Stimulated activated CD4-positive, alpha-beta T cell treated with anti-CD3 and anti-CD28 coated beads, Interleukin-1b, Interleukin-23, amount 100 ng/mL, for 4 hours (primary cell): Measurements from ENCODE around the gene ZNF195.
"Not testable (repeated sequence)": the region's sequence is repeated elsewhere in the genome, so short reads cannot be mapped to it uniquely, and the experiment has no call there.

Experiments
- DNase-seq, 2 donors: peaks; one replicate each; pipeline ENCODE4 v3.0.0-alpha.2; 2020; ENCODE audit warnings: low read depth in 2 of 2

Gene ZNF195

DNA sequence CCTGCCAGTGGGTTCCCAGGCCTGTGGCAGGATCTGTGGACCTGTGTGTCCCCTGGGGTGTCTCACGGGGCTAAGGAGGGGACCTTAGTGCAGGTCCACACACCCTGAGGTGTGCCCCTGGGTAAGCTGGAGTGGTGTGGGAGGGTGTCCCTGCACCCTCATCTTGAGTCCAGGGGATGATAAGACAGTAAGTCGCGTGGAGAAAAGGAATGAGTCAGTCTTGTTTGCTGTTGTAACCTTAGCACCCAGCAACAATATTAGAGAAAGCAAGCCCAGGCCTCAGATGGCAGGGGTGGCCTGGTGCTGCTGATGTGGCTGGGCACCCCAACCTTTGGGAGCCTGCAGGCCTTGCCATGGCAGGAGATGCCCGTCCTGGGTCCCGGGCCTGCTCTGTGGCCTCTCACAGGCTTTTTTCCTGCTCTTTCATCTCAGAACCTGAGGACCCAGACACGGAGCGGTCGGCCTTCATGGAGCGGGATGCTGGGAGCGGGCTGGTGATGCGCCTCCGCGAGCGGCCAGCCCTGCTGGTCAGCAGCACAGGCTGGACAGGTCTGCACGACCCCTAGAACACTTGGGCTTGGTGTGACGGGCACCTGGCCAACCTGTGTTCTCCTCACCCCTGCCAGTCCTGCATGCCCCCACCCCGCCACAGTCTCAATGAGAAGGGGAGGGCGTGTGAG lies 23.4 kb upstream of the ZNF195 start:
- not testable (repeated sequence) for DNase-seq

DNA sequence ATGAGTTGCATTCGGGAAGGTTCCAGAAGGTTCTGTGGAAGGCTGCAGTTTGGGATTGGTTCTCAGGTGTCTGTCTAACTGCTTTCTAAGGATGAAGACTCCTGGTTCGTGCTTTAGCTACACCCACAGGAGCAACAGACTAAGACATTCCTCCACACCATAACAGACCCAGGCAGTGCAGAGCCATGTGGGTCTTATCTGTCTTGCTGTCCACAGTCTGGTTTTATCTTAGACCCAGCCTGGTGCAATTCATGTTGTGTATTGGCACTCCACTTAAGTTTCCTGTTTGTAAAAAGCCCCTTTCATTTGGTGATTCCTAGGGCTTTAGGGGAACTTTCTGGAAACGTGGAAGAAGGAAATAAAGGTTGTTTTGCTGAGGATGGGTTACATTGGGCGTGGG lies 22.1 kb upstream of the ZNF195 start:
- DNase-seq, result not testable (repeated sequence)

DNA sequence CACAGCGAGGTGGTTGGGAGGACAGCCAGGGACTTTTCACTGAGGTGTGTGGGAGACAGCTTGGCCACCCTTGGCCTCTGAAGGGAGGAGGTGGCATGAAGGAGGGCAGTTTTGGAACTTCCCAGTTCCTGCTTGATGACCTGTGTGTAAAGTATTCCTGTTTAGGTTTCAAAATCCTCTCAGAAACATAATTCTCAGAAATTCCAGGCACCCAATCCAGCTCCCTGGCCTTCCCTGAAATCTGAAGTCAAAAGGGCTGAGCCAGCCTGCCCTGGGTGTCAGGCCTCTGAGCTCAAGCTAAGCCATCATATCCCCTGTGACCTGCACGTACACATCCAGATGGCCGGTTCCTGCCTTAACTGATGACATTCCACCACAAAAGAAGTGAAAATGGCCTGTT lies 19.6 kb upstream of the ZNF195 start:
- not testable (repeated sequence) for DNase-seq

DNA sequence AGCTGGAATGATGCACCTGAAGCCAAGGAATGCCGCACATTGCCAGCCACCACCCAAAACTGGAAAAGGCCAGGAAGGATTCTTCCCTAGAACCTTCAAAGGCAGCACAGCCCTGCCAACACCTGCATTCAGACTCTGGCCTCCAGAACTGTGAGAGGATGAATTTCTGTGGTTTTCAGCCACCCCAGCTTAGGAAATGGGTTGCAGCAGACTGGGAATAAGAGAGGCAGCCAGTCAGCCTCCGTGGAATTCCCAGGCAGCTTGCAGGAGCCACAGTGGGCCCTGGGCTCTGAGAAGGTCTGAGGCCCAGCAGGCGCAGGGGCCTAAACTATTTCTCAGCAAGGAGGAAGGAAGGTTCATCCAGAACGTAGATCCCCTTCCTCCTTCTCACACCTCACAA lies 19.2 kb upstream of the ZNF195 start:
- not testable (repeated sequence) for DNase-seq

DNA sequence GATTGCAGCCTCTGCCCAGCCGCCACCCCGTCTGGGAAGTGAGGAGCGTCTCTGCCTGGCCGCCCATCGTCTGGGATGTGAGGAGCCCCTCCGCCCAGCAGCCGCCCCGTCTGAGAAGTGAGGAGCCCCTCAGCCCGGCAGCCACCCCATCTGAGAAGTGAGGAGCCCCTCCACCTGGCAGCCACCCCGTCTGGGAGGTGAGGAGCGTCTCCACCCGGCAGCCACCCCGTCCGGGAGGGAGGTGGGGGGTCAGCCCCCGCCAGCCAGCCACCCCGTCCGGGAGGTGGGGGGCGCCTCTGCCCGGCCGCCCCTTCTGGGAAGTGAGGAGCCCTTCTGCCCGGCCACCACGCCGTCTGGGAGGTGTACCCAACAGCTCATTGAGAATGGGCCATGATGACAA lies 18.3 kb upstream of the ZNF195 start:
- DNase-seq, result not testable (repeated sequence)

DNA sequence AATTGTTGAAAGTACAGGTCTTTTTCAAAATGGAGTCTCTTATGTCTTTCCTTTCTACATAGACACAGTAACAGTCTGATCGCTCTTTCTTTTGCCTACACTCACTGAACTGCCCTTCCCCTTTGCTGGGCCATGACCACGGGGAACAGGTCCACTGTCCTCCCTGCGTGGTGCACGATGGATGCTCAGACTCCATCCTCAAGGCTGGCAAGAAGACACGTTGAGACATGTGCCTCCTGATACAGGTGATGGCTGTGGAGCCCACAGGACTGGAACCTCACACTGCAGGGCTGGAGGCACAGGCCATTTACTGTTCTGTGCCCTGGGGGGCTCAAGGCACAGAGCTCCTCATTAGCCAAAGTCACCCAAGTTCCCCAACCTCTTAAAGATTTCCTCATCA lies 16.5 kb upstream of the ZNF195 start:
- not testable (repeated sequence) for DNase-seq

DNA sequence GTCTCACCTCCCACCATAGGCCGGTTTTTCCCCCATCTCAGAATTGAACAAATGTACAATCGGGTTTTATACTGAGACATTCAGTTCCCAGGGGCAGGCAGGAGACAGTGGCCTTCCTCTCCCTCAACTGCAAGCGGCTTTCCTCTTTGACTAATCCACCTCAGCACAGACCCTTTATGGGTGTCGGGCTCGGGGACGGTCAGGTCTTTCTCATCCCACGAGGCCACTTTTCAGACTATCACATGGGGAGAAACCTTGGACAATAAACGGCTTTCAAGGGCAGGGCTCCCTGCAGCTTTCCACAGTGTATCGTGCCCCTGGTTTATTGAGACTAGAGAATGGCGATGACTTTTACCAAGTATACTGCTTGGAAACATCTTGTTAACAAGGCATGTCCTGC lies 16.0 kb upstream of the ZNF195 start:
- not testable (repeated sequence) for DNase-seq

DNA sequence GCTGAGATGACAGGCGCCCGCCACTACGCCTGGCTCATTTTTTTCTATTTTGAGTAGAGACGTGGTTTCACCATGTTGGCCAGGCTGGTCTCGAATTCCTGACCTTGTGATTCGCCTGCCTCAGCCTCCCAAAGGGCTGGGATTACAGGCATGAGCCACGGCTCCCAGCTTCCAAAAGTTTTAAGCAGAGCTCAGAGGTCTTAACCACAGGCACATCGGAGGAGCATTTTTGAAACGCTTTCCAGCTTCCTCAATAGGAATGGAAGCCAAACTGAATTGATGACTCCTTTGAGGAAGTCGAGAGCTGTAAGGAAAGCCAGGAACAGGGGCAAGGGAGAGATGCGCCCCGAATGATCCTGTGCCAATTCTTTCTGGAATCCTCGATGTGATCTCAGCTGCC lies 14.5 kb upstream of the ZNF195 start:
- not testable (repeated sequence) for DNase-seq

DNA sequence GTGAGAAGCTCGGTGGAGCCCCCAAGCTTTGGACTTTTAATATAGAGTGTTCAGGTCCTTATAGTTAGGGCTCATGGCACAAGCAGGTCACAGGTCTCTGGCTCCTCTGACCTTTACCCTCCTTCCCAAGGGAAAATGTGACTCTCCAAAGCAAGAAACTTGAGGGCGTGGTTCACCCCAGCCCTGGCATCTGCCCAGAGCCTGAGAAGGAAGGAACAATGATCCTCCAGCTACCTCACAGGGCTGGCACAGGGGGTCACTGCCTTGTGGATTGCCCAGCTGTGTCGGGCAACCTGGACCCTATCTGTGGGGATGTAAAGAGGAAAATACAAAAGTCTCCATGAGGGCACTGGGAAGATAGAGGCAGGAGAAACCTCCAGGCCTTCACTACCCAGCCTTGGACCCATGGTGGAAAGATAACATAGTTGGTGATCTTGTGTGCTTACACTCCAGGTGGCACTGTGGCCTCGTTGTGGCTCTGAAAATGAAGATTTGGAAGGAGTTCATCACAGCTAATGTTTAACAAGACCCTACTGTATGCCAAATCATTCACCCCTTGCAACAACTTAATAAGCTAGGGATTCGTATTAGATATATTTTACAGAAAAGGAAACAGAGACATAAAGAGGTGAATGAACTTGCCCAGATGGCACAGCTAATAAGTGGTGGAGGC lies 3.8 kb upstream of the ZNF195 start:
- no peak for DNase-seq

DNA sequence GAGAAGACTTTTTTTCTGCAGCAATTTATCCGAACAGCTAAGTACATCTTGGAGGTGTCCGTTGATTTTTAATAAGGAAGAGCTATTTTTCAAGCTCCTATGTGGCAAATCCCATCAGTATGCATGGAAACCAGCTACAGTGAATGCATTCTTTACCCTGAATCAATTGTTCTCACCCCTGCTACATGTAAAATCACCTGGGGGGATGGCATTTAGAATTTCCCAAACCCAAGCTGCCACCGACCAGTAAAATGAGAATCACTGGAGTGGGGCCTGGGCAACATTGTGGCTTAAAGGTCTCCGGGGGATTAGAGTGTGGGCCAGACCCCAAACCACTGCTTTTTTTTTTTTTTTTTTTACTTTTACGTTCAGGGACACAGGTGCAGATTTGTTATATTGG lies 2.8 kb upstream of the ZNF195 start:
- no peak for DNase-seq

DNA sequence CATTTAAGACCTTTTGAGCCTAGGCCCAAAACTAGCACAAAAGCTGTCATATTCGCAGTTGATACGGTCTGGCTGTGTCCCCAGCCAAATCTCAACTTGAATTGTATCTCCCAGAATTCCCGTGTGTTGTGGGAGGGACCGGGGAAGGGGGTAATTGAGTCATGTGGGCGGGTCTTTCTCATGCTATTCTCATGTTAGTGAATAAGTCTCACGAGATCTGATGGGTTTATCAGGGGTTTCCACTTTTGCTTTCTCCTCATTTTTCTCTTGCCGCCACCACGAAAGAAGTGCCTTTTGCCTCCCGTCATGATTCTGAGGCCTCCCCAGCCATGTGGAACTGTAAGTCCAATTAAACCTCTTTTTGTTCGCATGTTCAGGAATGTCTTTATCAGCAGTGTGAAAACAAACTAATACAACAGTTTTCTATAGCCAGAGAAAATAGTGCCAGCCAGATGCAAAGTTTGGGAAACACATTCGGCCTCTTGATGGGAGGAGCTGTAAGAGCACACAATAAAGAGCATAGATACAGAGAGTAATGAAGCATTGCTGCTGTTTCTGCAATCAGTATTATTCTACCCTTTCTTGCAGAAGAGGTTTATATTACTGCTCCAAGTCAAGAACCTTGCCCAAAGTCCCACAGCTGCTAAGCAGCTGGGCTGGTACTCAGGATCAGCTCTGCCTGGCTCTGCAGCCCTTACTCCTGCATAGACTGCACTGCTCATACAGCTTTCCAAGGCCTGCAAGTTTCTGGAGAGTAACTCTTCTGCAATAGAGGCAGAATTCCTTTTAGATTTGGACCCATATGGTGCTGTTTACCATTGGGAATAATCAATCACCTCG lies 2.0 kb upstream of the ZNF195 start:
- no peak for DNase-seq

DNA sequence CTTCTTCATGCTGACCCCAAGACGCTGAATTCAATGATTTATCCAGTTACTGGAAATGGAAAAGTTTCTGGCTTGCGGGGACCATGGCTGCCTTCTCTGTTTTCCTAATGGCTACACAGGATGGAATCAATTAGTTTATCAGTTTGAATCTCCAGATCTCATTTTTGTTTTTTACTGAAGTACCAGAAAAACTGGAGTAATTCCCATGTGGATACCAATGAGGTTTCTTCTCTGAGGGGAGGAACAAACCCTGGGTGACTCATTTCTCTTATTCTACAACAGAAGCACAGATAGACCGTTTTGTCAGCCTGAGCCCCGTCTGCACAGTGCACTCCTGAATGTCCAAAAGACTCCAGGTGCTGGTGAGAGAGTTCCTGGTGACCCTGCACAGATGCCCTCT lies 3.4 kb downstream of the ZNF195 start:
- no peak for DNase-seq

DNA sequence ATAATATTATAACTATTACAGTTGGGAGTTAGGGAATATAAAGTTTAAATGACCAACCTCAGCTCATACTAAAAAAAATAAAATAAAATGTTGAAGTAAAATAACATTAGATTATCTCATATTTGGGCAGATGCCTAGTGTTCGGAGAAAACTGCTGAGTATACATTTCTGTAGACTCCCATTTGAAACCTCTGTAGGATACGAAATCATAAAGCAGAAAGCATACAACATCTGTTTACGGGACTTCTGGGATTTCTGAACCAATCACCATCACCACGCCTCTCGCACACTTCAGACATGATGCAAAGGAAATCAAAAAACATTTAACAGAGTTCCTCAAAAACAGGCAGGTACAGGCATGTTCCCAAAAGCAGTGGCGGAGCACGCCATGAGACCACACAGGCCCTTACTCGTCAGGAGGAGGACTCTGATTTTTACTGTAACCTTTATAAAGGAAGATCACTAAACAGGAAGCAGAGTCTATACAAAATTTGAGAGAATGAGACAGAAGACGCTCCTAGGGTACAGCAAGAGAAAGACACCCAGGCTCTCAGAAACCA lies 8.6 kb downstream of the ZNF195 start:
- no peak for DNase-seq

DNA sequence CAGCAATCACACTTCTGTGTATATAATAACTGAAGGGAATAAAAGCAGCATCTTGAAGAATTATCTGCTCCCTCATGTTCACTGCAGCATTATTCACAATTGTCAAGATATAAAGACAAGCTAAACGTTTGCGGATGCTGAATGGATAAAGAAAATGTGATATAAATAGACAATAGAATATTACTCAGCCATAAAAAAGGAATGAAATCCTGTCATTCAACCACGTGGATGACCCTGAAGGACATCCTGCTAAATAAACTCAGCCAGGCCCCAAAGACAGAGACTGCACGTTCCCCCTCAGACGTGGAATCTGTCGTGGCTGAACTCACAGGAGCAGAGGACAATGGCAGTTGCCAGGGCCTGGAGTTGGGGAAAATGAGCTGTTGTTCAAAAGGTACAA lies 9.6 kb downstream of the ZNF195 start:
- no peak for DNase-seq

DNA sequence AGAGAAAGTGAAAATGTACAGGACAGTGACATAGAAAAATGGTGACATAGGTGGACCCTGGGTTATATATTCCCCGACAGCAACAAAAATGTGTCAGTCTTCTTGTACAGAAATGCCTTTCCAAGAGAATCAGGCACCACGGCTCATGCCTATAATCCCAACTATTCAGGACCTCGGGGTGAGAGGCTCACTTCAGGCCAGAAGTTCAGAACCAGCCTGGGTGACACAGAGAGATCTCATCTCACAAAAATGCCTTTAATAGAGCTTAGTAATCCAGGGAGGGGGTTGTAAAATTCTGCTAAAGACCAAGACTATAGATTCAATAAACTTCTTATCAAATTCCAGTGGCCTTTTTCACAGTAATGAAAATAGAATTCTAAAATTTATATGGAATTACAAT lies 10.7 kb downstream of the ZNF195 start:
- no peak for DNase-seq

DNA sequence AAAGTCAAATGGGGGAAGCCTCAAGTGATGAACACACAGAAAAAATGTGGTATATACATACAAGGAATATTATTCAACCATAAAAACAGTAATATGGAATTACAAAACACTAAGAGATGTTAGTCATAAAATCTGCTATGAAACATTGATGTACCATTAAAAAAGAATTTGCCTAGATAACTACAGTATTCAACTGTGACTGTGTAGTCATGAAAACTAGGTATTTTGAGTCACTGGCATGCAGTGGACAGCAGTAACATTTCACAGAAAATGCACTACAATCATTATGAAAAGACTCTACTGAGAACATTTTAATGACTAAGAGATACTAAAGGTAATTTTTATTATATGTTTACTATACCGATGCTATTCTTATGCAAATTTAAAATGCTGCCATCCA lies 11.7 kb downstream of the ZNF195 start:
- no peak for DNase-seq

DNA sequence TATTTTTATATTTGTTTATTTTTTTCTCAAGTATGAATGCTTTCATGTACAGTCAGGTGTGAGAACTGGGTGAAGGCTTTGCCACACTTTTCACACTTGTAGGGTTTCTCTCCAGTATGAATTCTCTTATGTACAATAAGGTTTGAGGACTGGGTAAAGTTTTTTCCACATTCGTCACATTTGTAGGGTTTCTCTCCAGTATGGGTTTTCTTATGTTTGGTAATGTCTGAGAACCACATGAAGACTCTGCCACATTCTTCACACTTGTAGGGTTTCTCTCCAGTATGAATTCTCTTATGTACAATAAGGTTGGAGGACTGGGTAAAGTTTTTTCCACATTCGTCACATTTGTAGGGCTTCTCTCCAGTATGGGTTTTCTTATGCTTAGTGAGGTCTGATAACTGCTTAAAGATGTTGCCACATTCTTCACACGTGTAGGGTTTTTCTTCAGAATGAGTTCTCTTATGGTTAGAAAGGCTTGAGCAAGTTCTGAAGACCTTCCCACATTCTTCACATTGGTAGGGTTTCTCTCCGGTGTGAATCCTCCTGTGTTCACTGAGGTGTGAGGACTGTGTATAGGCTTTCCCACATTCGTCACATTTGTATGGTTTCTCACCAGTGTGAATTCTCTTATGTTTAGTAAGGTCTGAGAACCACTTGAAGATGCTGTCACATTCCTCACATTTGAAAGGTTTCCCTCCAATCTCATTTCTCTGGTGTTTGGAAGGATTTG lies 19.7 kb downstream of the ZNF195 start:
- no peak for DNase-seq

DNA sequence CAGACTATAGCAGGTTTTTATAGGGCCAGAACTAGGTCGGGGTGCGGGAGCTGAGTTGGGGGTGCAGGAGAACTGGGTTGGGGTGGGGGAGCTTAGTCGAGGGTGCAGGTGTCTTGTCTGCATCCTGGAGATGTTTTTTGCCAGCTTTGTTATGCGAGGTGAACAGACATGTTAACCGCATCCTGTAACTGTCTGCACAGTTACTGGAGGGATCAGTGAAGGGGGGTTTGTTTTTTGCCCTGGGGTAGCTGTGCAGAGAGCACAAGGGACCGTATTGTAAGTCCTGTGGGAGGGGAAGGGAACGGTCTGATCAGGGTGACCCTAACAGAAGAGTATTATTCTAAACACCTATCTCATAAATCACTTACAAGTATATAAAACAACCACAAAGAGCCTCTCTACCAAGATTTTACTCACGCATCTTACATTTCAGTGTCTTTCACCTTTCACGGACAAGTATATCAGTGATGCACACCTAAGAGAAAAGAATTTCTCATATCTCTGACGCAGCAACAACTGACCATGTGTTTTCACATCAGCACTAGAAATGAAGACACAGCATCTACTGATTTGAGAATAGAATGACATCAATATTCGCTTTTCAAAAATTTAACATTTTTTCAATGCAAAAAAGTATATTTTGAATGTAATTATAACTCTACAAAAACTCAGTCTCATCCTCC lies 20.8 kb downstream of the ZNF195 start:
- DNase-seq, result no peak

DNA sequence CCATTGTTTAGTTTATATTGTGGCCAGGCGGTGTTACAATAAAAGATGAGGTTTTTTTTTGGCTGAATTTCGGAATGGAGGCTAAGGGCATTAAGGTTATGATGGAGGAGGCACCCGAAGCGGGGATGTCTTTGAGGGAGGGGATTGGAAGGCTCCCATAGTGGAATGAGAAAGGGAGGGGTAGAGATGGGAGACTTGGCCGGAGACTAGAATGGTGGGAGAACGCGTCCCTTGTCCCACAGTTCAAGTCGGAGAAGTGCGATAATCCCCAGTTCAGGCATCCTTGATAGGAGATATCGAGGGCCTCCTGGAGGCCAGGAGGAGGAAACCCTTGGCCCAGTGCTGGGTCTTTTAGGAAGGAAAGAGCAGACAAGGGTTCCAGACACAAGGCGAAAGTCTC lies 21.6 kb downstream of the ZNF195 start:
- DNase-seq, result no peak

DNA sequence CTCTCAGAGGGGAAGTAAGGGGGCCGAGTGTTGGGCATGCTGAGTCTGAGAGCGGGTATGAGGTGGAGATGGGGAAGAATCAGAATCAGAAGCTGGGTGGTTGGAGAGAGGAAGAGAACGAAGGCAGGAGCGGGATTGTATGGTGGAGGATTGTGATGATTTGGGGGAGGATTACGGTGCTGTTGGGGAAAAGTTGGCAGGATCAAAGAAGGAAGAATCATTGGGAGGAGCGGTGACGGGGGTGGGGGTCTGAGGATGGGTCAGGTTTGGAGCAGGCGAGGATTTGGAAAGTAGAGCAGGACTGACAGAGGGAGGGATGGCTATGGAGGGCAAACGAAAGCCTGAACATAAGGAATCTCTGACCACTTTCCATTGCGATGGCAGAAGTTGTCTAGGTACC lies 22.1 kb downstream of the ZNF195 start:
- no peak for DNase-seq

DNA sequence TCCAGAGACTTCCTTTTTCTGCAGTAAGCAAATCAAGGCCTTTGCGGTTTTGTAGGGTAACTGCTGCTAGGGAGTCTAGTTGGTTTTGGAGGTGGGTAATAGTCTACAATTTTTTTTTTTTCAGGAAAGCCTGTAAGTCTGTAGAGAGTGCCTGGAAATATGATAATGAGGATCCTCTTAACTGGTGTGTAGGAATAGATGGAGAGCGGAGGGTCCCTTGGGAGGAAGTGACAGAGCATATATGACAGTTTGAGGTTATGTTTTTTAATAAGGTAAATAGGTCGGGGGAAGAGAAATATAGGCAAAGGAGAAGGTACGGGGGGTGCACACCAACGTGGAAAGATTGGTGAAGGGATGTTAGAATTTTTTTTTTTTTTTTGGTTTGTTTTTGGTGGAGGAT lies 25.9 kb downstream of the ZNF195 start:
- DNase-seq, result no peak
